SK-N-SH (cell line): ENCODE results near the gene RGL1. TPM values are rescaled to one million over a fixed set of nuclear protein-coding genes. Genes with fewer than 3 reads are reported as not detected.

Source experiments
- CTCF ChIA-PET: fragments of 300-600, 350-600 bp; formaldehyde crosslinking; extraction: SDS; loops from one replicate; lab custom pipeline; 2021; lab: Yijun Ruan, JAX
- POLR2A ChIA-PET: fragments of 350-600 bp; sonication (Branson Sonifier 250); formaldehyde crosslinking; extraction: SDS; loops from one replicate; lab custom pipeline; 2020; ENCODE audit warnings: antibody characterized with exemption, inconsistent platforms; lab: Yijun Ruan, JAX
- DNase-seq: peaks from one replicate; pipeline ENCODE4 v3.0.0; 2012
- H2AFZ ChIP-seq: fragments of 200-600 bp; sonication (generic); 2 replicates; pipeline ENCODE4 v1.8.1; 2016; ENCODE audit warnings: antibody characterized with exemption, mild to moderate bottlenecking, low read depth
- H3F3A ChIP-seq: fragments of 200-600 bp; sonication (generic); replicated peaks from 2 replicates; pipeline ENCODE3; 2016; ENCODE audit warnings: antibody characterized with exemption, mild to moderate bottlenecking; ENCODE audit not compliant: insufficient read depth
- H3K27ac ChIP-seq, 2 experiments: fragments of 200-500 bp in 1 of 2; fragments of 200-600 bp in 1 of 2; sonication (Bioruptor generic) in 1 of 2; sonication (generic), shearing (Covaris generic) in 1 of 2; 2 replicates each; pipeline versions ENCODE4 v1.5.1 to v1.6.1; 2014 to 2016; ENCODE audit warnings: low read depth in 2 of 2, inconsistent platforms in 1 of 2, low read length in 1 of 2, mild to moderate bottlenecking in 1 of 2, mixed read lengths in 1 of 2
- H3K27me3 ChIP-seq: fragments of 200-600 bp; sonication (generic), shearing (Covaris generic); 2 replicates; pipeline ENCODE4 v1.6.1; 2016; ENCODE audit warnings: mixed run types; ENCODE audit not compliant: insufficient read depth
- H3K36me3 ChIP-seq, 2 experiments: fragments of 200-500 bp in 1 of 2; fragments of 200-600 bp in 1 of 2; sonication (Bioruptor generic) in 1 of 2; sonication (generic) in 1 of 2; replicated peaks in 1 of 2; 2 replicates each; pipeline versions ENCODE3 to v1.5.1; 2014 to 2016; ENCODE audit warnings: low read length in 1 of 2, mild to moderate bottlenecking in 1 of 2; ENCODE audit not compliant: insufficient read depth in 2 of 2, control insufficient read depth in 1 of 2
- H3K4me1 ChIP-seq, 2 experiments: fragments of 200-500 bp in 1 of 2; fragments of 200-600 bp in 1 of 2; sonication (Bioruptor generic) in 1 of 2; sonication (generic), shearing (Covaris generic) in 1 of 2; 2 replicates each; pipeline versions ENCODE4 v1.5.1 to v1.6.1; 2014 to 2016; ENCODE audit warnings: low read depth in 1 of 2, low read length in 1 of 2, mixed run types in 1 of 2; ENCODE audit not compliant: insufficient read depth in 2 of 2, control insufficient read depth in 1 of 2
- H3K4me2 ChIP-seq: fragments of 200-600 bp; sonication (generic), shearing (Covaris generic); 2 replicates; pipeline ENCODE4 v1.6.1; 2017; ENCODE audit warnings: mixed run types
- H3K4me3 ChIP-seq, 2 experiments: fragments of 200-500 bp in 1 of 2; fragments of 200-600 bp in 1 of 2; sonication (Bioruptor generic) in 1 of 2; sonication (generic), shearing (Covaris generic) in 1 of 2; 2 replicates each; pipeline versions ENCODE4 v1.5.1 to v1.8.1; 2014 to 2016; ENCODE audit warnings: low read depth in 2 of 2, inconsistent platforms in 1 of 2, low read length in 1 of 2, mild to moderate bottlenecking in 1 of 2, mixed read lengths in 1 of 2, moderate library complexity in 1 of 2
- H3K79me2 ChIP-seq: fragments of 200-600 bp; sonication (generic); 2 replicates; pipeline ENCODE4 v1.8.1; 2017; ENCODE audit warnings: mild to moderate bottlenecking; ENCODE audit not compliant: insufficient read depth
- H3K9ac ChIP-seq: fragments of 200-600 bp; sonication (generic); 2 replicates; pipeline ENCODE4 v1.6.1; 2017; ENCODE audit warnings: mixed run types
- H3K9me2 ChIP-seq: fragments of 200-600 bp; sonication (generic); 2 replicates; pipeline ENCODE4 v1.6.1; 2017; ENCODE audit warnings: mixed run types
- H3K9me3 ChIP-seq: fragments of 200-600 bp; sonication (generic); 2 replicates; pipeline ENCODE4 v1.6.1; 2017; ENCODE audit warnings: mixed run types, mild to moderate bottlenecking, moderate library complexity
- H4K20me1 ChIP-seq: fragments of 200-600 bp; sonication (generic); 2 replicates; pipeline ENCODE4 v1.6.1; 2017; ENCODE audit warnings: mild to moderate bottlenecking, mixed run types; ENCODE audit not compliant: insufficient read depth
- CHD2 ChIP-seq: fragments of 150-350 bp; IDR thresholded peaks from 2 replicates; pipeline ENCODE4 v1.6.1; 2018; ENCODE audit warnings: low read length; ENCODE audit not compliant: partially characterized antibody
- ELF1 ChIP-seq: IDR thresholded peaks from 2 replicates; pipeline ENCODE4 v1.4.0; 2012
- EP300 ChIP-seq, 2 experiments: IDR thresholded peaks; 2 replicates each; pipeline versions ENCODE4 v1.4.0 to v1.6.1; 2012; ENCODE audit warnings: borderline replicate concordance in 1 of 2, low read depth in 1 of 2, low read length in 1 of 2
- EZH2phosphoT487 ChIP-seq: fragments of 200-600 bp; sonication (generic); IDR thresholded peaks from 2 replicates; pipeline ENCODE4 v1.6.1; 2017; ENCODE audit warnings: low read depth, mixed run types, mild to moderate bottlenecking, antibody characterized with exemption, moderate library complexity, borderline replicate concordance
- FOSL2 ChIP-seq: IDR thresholded peaks from 2 replicates; pipeline ENCODE4 v1.4.0; 2012; ENCODE audit warnings: low read depth, mild to moderate bottlenecking, moderate library complexity, borderline replicate concordance
- FOXM1 ChIP-seq: IDR thresholded peaks from 2 replicates; pipeline ENCODE4 v1.4.0; 2012; ENCODE audit warnings: low read depth, mild to moderate bottlenecking
- GATA2 ChIP-seq: sonication (generic); formaldehyde crosslinking; IDR thresholded peaks from 2 replicates; pipeline ENCODE4 v1.5.0; 2020; ENCODE audit warnings: mild to moderate bottlenecking, missing genetic modification reagents
- MEF2A ChIP-seq: IDR thresholded peaks from 2 replicates; pipeline ENCODE4 v1.4.0; 2012; ENCODE audit warnings: low read depth, borderline replicate concordance
- NFIC ChIP-seq: IDR thresholded peaks from 2 replicates; pipeline ENCODE4 v1.4.0; 2012; ENCODE audit warnings: borderline replicate concordance
- POLR2AphosphoS5 ChIP-seq: IDR thresholded peaks from 2 replicates; pipeline ENCODE4 v1.6.1; 2012; ENCODE audit warnings: low read depth, low read length
- RAD21 ChIP-seq: IDR thresholded peaks from 2 replicates; pipeline ENCODE4 v1.6.1; 2012; ENCODE audit warnings: mild to moderate bottlenecking, low read length
- RCOR1 ChIP-seq: fragments of 150-350 bp; IDR thresholded peaks from 2 replicates; pipeline ENCODE4 v1.6.1; 2017; ENCODE audit warnings: antibody characterized with exemption, low read length
- RFX5 ChIP-seq: IDR thresholded peaks from 2 replicates; pipeline ENCODE4 v1.6.1; 2012; ENCODE audit warnings: mild to moderate bottlenecking, improper control_type of control experiment, low read length
- SIN3A ChIP-seq: IDR thresholded peaks from 2 replicates; pipeline ENCODE4 v1.6.1; 2012; ENCODE audit warnings: low read depth, mild to moderate bottlenecking, low read length, moderate library complexity, borderline replicate concordance
- SMC3 ChIP-seq: IDR thresholded peaks from 2 replicates; pipeline ENCODE4 v1.6.1; 2012; ENCODE audit warnings: low read depth, low read length, improper control_type of control experiment
- TCF12 ChIP-seq: IDR thresholded peaks from 2 replicates; pipeline ENCODE4 v1.4.0; 2012
- TEAD4 ChIP-seq: IDR thresholded peaks from 2 replicates; pipeline ENCODE4 v1.4.0; 2012; ENCODE audit warnings: mild to moderate bottlenecking, borderline replicate concordance; ENCODE audit not compliant: insufficient read depth
- WGBS: methylation state at CpG from one replicate; pipeline ENCODE4 v1.1.6; 2017; ENCODE audit warnings: low lambda C conversion rate; 5-methylcytosine and 5-hydroxymethylcytosine counted together
- polyA plus RNA-seq, 3 experiments: library from polyadenylated mRNA; depleted of rRNA; stranded (reverse); fragments of >200 nt; gene quantifications; 2 replicates each; pipeline ENCODE4 v1.2.3, GENCODE V29; 2012
- TF ChIP-seq, protein P1 (sequence below): IDR thresholded peaks from 2 replicates; pipeline ENCODE4; 2012
- TF ChIP-seq, protein P2 (sequence below): fragments of 150-350 bp; IDR thresholded peaks from 2 replicates; pipeline ENCODE4 v1.6.1; 2016; ENCODE audit warnings: mild to moderate bottlenecking, low read depth, low read length
- TF ChIP-seq, protein P3 (sequence below): IDR thresholded peaks from 2 replicates; pipeline ENCODE4 v1.4.0; 2012; ENCODE audit warnings: low read depth, borderline replicate concordance

The RGL1 gene
- polyA plus RNA-seq, 1 of the 3 experiments (the other 2 are of a cell fraction) = 8.3 TPM

DNA sequence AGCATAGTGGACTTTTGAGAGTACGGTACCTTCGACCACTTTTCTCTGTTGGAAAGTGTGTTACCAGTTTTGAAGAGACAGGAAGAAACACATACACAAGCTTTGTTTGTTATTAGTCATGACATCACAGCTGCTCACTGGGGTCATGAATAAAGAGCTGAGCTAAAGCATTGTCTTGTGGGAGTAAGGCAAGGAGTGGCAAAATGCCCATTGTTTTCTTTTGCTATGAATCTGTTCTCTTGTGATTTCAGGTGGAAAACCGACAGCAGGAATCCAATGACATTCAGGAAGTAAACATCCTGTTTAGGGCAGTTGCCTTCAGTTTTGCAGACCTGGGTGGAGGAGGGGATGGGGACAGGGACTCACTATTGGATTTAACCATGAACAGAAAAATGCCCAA, 66.2 kb downstream of the RGL1 start (continued):
- TF ChIP-seq, protein P1, sequence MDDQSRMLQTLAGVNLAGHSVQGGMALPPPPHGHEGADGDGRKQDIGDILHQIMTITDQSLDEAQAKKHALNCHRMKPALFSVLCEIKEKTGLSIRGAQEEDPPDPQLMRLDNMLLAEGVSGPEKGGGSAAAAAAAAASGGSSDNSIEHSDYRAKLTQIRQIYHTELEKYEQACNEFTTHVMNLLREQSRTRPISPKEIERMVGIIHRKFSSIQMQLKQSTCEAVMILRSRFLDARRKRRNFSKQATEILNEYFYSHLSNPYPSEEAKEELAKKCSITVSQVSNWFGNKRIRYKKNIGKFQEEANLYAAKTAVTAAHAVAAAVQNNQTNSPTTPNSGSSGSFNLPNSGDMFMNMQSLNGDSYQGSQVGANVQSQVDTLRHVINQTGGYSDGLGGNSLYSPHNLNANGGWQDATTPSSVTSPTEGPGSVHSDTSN = no peak
- TF ChIP-seq RCOR1 (no peak), SMC3 (no peak), GATA2 (CRISPR knock-in tag) (no peak), EZH2phosphoT487 (no peak)

DNA sequence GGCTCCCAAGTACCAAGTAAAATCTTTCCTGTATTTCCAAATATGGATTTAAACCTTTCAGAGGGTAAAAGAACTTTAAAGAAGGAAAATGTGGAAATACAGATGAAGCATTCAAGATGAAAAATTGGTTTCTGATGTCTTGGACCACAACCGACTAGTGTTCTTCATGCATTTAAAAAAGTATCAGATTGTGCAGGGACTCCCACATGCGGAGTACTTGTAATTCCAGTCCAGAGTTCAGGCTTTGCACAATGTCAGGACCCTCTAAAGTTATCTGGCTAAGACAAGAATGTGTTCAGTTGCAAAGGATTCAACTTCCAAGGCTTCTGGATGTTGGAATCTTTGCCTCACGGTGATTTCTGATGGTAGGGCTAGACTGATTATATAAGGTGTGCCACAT, 66.7 kb downstream of the RGL1 start:
- H3K4me1 ChIP-seq = peaks cover 0 to 15% of the 10 kb centered on the region in 2 experiments; a peak in 2 of 4 replicates
- H3K79me2 ChIP-seq = no peaks in the 10 kb centered on the region
- TF ChIP-seq, protein P2, sequence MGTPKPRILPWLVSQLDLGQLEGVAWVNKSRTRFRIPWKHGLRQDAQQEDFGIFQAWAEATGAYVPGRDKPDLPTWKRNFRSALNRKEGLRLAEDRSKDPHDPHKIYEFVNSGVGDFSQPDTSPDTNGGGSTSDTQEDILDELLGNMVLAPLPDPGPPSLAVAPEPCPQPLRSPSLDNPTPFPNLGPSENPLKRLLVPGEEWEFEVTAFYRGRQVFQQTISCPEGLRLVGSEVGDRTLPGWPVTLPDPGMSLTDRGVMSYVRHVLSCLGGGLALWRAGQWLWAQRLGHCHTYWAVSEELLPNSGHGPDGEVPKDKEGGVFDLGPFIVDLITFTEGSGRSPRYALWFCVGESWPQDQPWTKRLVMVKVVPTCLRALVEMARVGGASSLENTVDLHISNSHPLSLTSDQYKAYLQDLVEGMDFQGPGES = no peak
- TF ChIP-seq TEAD4 (no peak), NFIC (no peak), FOSL2 (no peak), EZH2phosphoT487 (no peak), SIN3A (no peak)
- no peak overlapping the region for H2AFZ ChIP-seq
- no peaks in the 10 kb centered on the region for H3K27me3 ChIP-seq
- no peak overlapping the region; a peak in 1 of 4 replicates for H3K27ac ChIP-seq
- H3K9me2 ChIP-seq = no peaks in the 10 kb centered on the region
- no peak for DNase-seq
- H3K9me3 ChIP-seq = no peaks in the 10 kb centered on the region
- 99% methylated on average over 3 of the region's 3 CpGs for WGBS
- no peak overlapping the region for H3K4me3 ChIP-seq
- CTCF ChIA-PET = interaction anchor here (1.0 kb wide), 2 partner anchors 7 to 11 kb away, joined by 3 read pairs; no protein-coding TSS in a partner anchor
- peaks cover 5 to 28% of the 10 kb centered on the region in 2 experiments for H3K36me3 ChIP-seq
- H3K9ac ChIP-seq = no peak overlapping the region
- no peaks in the 10 kb centered on the region for H4K20me1 ChIP-seq
- H3F3A ChIP-seq = no peaks in the 10 kb centered on the region
- no peak overlapping the region for H3K4me2 ChIP-seq
- POLR2A ChIA-PET = no interaction called here

DNA sequence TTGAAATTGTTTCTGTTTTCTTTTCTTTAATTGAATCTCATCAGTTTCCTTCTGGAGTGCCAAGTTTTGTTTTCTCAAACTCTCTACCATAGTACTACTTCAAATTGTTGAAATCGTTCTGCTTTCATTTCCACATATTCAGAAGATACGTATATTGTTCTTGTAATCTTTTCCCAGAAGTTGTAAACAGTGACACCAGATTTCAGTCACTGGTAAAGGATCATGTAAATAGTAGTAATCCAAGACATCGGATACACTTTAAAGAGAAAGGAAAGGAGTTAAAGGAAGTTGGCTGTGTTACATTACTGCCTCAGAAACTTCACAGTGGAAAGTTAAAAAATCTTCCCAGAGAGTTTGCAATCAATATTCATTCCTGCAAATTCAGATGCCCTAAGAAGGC, 67.5 kb downstream of the RGL1 start:
- Histone ChIP-seq H3F3A (no peaks in the 10 kb centered on the region), H3K4me1 (peaks cover 1 to 20% of the 10 kb centered on the region in 2 experiments; a peak in 3 of 4 replicates), H3K4me2 (no peak overlapping the region), H3K9ac (no peak overlapping the region), H4K20me1 (no peaks in the 10 kb centered on the region), H3K9me2 (no peaks in the 10 kb centered on the region), H3K9me3 (no peaks in the 10 kb centered on the region), H2AFZ (no peak overlapping the region), H3K27me3 (no peaks in the 10 kb centered on the region), H3K27ac (no peak overlapping the region), H3K4me3 (no peak overlapping the region), H3K36me3 (peaks cover 5 to 28% of the 10 kb centered on the region in 2 experiments), H3K79me2 (no peaks in the 10 kb centered on the region)
- ChIA-PET CTCF (no interaction called here), POLR2A (no interaction called here)
- 85% methylated on average over 3 of the region's 3 CpGs for WGBS
- DNase-seq = no peak
- no peak for TF ChIP-seq EP300 (IDR thresholded peaks at IDR 0.05; ENCODE audit: borderline replicate concordance in 1 of 2, low read depth in 1 of 2, low read length in 1 of 2)
- TF ChIP-seq ELF1 = no peak
- no peak for TF ChIP-seq TCF12
- TF ChIP-seq RFX5 = no peak
- no peak for TF ChIP-seq MEF2A
- TF ChIP-seq, protein P2 = no peak
- TF ChIP-seq RCOR1 = no peak
- TF ChIP-seq, protein P1 = no peak
- TF ChIP-seq FOXM1 = no peak
- TF ChIP-seq, protein P3, sequence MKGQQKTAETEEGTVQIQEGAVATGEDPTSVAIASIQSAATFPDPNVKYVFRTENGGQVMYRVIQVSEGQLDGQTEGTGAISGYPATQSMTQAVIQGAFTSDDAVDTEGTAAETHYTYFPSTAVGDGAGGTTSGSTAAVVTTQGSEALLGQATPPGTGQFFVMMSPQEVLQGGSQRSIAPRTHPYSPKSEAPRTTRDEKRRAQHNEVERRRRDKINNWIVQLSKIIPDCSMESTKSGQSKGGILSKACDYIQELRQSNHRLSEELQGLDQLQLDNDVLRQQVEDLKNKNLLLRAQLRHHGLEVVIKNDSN = no peak
- TF ChIP-seq POLR2AphosphoS5 = no peak
- no peak for TF ChIP-seq GATA2 (CRISPR knock-in tag)
- TF ChIP-seq FOSL2 = no peak
- no peak for TF ChIP-seq TEAD4
- no peak for TF ChIP-seq SMC3
- no peak for TF ChIP-seq CHD2
- no peak for TF ChIP-seq NFIC
- TF ChIP-seq RAD21 = no peak
